CD4-positive, alpha-beta T cell treated with Interleukin-17A for 4 hours (primary cell): ENCODE data around the gene TNS3.

ENCODE experiments used
- DNase-seq: peaks from one replicate; pipeline ENCODE4 v3.0.0-alpha.2; 2020; ENCODE audit warnings: mixed read lengths

TNS3 gene

GRCh38 chr7:47290867-47291266 is 291.0 kb downstream of the TNS3 start:
- no peak for DNase-seq

- no peak for DNase-seq
Observed at GRCh38 chr7:47290466-47290865, 291.4 kb downstream of the TNS3 start.

- no peak for DNase-seq
Observed at GRCh38 chr7:47288060-47288459, 293.9 kb downstream of the TNS3 start.

GRCh38 chr7:47285860-47286491 is 295.9 kb downstream of the TNS3 start:
- DNase-seq, result no peak

- DNase-seq, result no peak
Observed at GRCh38 chr7:47284691-47285635, 296.9 kb downstream of the TNS3 start.

- no peak for DNase-seq
Observed at GRCh38 chr7:47283497-47284131, 298.3 kb downstream of the TNS3 start.

- DNase-seq, result no peak
Observed at GRCh38 chr7:47282790-47283496, 299.0 kb downstream of the TNS3 start.

- no peak for DNase-seq
Observed at GRCh38 chr7:47281966-47282643, 299.8 kb downstream of the TNS3 start.

- no peak for DNase-seq
Observed at GRCh38 chr7:47281161-47281560, 300.8 kb downstream of the TNS3 start.

- DNase-seq, result no peak
Observed at GRCh38 chr7:47280114-47280513, 301.8 kb downstream of the TNS3 start.

- no peak for DNase-seq
Observed at GRCh38 chr7:47278043-47278442, 303.9 kb downstream of the TNS3 start.

- DNase-seq, result no peak
Observed at GRCh38 chr7:47277321-47277781, 304.6 kb downstream of the TNS3 start.

GRCh38 chr7:47273974-47274766 is 307.7 kb downstream of the TNS3 start:
- no peak for DNase-seq

GRCh38 chr7:47273088-47273487 is 308.8 kb downstream of the TNS3 start:
- DNase-seq, result no peak

- no peak for DNase-seq
Observed at GRCh38 chr7:47271749-47272148, 310.2 kb downstream of the TNS3 start.

GRCh38 chr7:47268851-47269836 is 312.8 kb downstream of the TNS3 start:
- DNase-seq, result no peak

GRCh38 chr7:47267346-47267745 is 314.6 kb downstream of the TNS3 start:
- no peak for DNase-seq

GRCh38 chr7:47266799-47267198 is 315.1 kb downstream of the TNS3 start:
- no peak for DNase-seq

- DNase-seq, result peak; percentile 17
Observed at GRCh38 chr7:47266131-47266706, 315.7 kb downstream of the TNS3 start.

GRCh38 chr7:47265621-47266020 is 316.3 kb downstream of the TNS3 start:
- no peak for DNase-seq
